ENCODE measurements around the gene EYS.

DNA sequence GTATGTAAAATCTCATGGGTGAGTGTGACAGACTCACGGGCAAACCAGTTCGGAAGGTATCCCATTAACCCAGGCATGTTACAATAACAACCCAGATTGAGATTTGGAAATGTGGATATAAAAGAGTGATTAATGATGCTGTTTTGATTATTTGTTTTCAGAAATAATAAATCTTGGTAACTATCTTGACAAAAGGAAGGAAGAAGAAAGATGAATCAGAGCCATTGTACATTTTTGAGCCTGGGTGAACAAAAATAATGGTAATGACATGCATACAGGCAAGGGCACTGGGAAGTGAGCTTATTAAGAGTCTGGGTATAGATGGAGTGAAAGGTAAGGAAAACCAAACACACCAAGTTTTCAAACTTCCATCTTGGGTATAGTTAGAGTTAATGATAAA is 1209.4 kb downstream of the EYS start:
- TF ChIP-seq, protein P1, sequence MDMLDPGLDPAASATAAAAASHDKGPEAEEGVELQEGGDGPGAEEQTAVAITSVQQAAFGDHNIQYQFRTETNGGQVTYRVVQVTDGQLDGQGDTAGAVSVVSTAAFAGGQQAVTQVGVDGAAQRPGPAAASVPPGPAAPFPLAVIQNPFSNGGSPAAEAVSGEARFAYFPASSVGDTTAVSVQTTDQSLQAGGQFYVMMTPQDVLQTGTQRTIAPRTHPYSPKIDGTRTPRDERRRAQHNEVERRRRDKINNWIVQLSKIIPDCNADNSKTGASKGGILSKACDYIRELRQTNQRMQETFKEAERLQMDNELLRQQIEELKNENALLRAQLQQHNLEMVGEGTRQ (IDR thresholded peaks at IDR 0.05) = no peak
- TF ChIP-seq ZFP36 (IDR thresholded peaks at IDR 0.05; ENCODE audit: borderline replicate concordance, partially characterized antibody) (no peak), POLR2A (IDR thresholded peaks at IDR 0.05; ENCODE audit: low read length) (no peak), RCOR1 (IDR thresholded peaks at IDR 0.05; ENCODE audit: low read depth, low read length) (no peak), PHF8 (IDR thresholded peaks at IDR 0.05; ENCODE audit: borderline replicate concordance, low read depth) (no peak), RAD21 (conservative IDR thresholded peaks at IDR 0.05 in 1 of 2, IDR thresholded peaks at IDR 0.05 in 1 of 2) (no peak), BHLHE40 (IDR thresholded peaks at IDR 0.05; ENCODE audit: low read depth, low read length) (no peak), ZC3H11A (IDR thresholded peaks at IDR 0.05) (no peak), HDAC2 (IDR thresholded peaks at IDR 0.05) (no peak), EHMT2 (IDR thresholded peaks at IDR 0.05; ENCODE audit: low read depth) (no peak), CEBPB (IDR thresholded peaks at IDR 0.05) (no peak)
- TF ChIP-seq, protein P2, sequence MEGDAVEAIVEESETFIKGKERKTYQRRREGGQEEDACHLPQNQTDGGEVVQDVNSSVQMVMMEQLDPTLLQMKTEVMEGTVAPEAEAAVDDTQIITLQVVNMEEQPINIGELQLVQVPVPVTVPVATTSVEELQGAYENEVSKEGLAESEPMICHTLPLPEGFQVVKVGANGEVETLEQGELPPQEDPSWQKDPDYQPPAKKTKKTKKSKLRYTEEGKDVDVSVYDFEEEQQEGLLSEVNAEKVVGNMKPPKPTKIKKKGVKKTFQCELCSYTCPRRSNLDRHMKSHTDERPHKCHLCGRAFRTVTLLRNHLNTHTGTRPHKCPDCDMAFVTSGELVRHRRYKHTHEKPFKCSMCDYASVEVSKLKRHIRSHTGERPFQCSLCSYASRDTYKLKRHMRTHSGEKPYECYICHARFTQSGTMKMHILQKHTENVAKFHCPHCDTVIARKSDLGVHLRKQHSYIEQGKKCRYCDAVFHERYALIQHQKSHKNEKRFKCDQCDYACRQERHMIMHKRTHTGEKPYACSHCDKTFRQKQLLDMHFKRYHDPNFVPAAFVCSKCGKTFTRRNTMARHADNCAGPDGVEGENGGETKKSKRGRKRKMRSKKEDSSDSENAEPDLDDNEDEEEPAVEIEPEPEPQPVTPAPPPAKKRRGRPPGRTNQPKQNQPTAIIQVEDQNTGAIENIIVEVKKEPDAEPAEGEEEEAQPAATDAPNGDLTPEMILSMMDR (IDR thresholded peaks at IDR 0.05) = no peak
- TF ChIP-seq, protein P3, sequence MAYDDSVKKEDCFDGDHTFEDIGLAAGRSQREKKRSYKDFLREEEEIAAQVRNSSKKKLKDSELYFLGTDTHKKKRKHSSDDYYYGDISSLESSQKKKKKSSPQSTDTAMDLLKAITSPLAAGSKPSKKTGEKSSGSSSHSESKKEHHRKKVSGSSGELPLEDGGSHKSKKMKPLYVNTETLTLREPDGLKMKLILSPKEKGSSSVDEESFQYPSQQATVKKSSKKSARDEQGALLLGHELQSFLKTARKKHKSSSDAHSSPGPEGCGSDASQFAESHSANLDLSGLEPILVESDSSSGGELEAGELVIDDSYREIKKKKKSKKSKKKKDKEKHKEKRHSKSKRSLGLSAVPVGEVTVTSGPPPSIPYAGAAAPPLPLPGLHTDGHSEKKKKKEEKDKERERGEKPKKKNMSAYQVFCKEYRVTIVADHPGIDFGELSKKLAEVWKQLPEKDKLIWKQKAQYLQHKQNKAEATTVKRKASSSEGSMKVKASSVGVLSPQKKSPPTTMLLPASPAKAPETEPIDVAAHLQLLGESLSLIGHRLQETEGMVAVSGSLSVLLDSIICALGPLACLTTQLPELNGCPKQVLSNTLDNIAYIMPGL (CRISPR knock-in tag; IDR thresholded peaks at IDR 0.05; ENCODE audit: borderline replicate concordance) = no peak

Data from A549 (cell line).